HCT116 (cell line): ENCODE results near the gene UBN1. TPM values are rescaled to one million over a fixed set of nuclear protein-coding genes. Genes with fewer than 3 reads are reported as not detected.

Experiments
- ATAC-seq: fragments of 200-7000 bp; cut with Tn5 transposase; 2 replicates; pipeline ENCODE4 v1.9.1; 2020; ENCODE audit warnings: mild to moderate bottlenecking, moderate library complexity
- BruUV-seq: library from RNA; stranded (reverse); fragments of 400-500 nt; replicated peaks from 2 replicates; lab custom pipeline; 2021; lab: Mats Ljungman, UMichigan
- CTCF ChIA-PET: fragments of 300-600 bp; sonication (Branson Sonifier 250); formaldehyde crosslinking; loops from one replicate; lab custom pipeline; 2021; ENCODE audit warnings: antibody characterized with exemption; lab: Charles Lee
- POLR2A ChIA-PET: fragments of 300-600, 350-600 bp; sonication (Branson Sonifier 250); formaldehyde crosslinking; loops from one replicate; lab custom pipeline; 2021; ENCODE audit warnings: antibody characterized with exemption; lab: Charles Lee
- RAD21 ChIA-PET, 2 experiments: fragments of 300-600 bp; sonication (Branson Sonifier 250); formaldehyde crosslinking; loops; one replicate each; lab custom pipeline; 2023; ENCODE audit warnings: low total read pairs in 2 of 2; ENCODE audit not compliant: uncharacterized antibody in 2 of 2, unreplicated experiment in 2 of 2, low non-redundant PET in 1 of 2; lab: Charles Lee
- DNase-seq: peaks from one replicate; pipeline ENCODE4 v3.0.0-alpha.2; 2010; ENCODE audit warnings: low read depth, low spot score
- H2AFZ ChIP-seq: fragments of 200-600 bp; shearing (Covaris generic), sonication (generic); 2 replicates; pipeline ENCODE4 v1.6.1; 2017; ENCODE audit warnings: low read depth, mixed run types, mixed read lengths, antibody characterized with exemption, low read length; ENCODE audit not compliant: poor library complexity, severe bottlenecking
- H3K27ac ChIP-seq: 2 replicates; pipeline ENCODE4 v1.5.1; 2012; ENCODE audit warnings: low read depth, low read length
- H3K27me3 ChIP-seq: fragments of 200-600 bp; sonication (generic); 2 replicates; pipeline ENCODE4 v1.6.1; 2016; ENCODE audit warnings: mixed run types, low read length, mixed read lengths; ENCODE audit not compliant: insufficient read depth
- H3K36me3 ChIP-seq, 2 experiments: fragments of 200-500 bp in 1 of 2; fragments of 200-600 bp in 1 of 2; sonication (Bioruptor generic) in 1 of 2; sonication (generic) in 1 of 2; 2 replicates each; pipeline versions ENCODE4 v1.5.1 to v1.6.1; 2014 to 2016; ENCODE audit warnings: low read length in 2 of 2, inconsistent platforms in 1 of 2, mixed read lengths in 1 of 2, mixed run types in 1 of 2; ENCODE audit not compliant: insufficient read depth in 2 of 2, control insufficient read depth in 1 of 2
- H3K4me1 ChIP-seq, 2 experiments: fragments of 200-600 bp in 1 of 2; sonication (generic) in 1 of 2; 2 replicates each; pipeline versions ENCODE4 v1.5.1 to v1.6.1; 2012 to 2017; ENCODE audit warnings: low read length in 2 of 2, inconsistent platforms in 1 of 2, mild to moderate bottlenecking in 1 of 2, mixed read lengths in 1 of 2, mixed run types in 1 of 2, moderate library complexity in 1 of 2; ENCODE audit not compliant: insufficient read depth in 2 of 2, control insufficient read depth in 1 of 2
- H3K4me2 ChIP-seq: fragments of 200-600 bp; sonication (generic); 2 replicates; pipeline ENCODE4 v1.6.1; 2017; ENCODE audit warnings: mixed run types, low read length, mixed read lengths
- H3K4me3 ChIP-seq, 2 experiments: fragments of 200-600 bp in 1 of 2; sonication (generic) in 1 of 2; replicated peaks in 1 of 2; 2 replicates each; pipeline ENCODE4 v1.5.1; 2011 to 2016; ENCODE audit warnings: low read length in 2 of 2, control low read depth in 1 of 2, low read depth in 1 of 2, mild to moderate bottlenecking in 1 of 2, mixed read lengths in 1 of 2, mixed run types in 1 of 2
- H3K79me2 ChIP-seq: fragments of 200-600 bp; sonication (generic); 2 replicates; pipeline ENCODE4 v1.6.1; 2017; ENCODE audit warnings: mild to moderate bottlenecking, mixed run types, low read length, moderate library complexity, mixed read lengths; ENCODE audit not compliant: insufficient read depth
- H3K9ac ChIP-seq: fragments of 200-600 bp; sonication (generic); 2 replicates; pipeline ENCODE4 v1.6.1; 2016; ENCODE audit warnings: low read length, mixed read lengths
- H3K9me2 ChIP-seq: fragments of 200-600 bp; sonication (generic), shearing (Covaris generic); 2 replicates; pipeline ENCODE4 v1.6.1; 2017; ENCODE audit warnings: mixed run types, mild to moderate bottlenecking, moderate library complexity; ENCODE audit not compliant: insufficient read depth
- H3K9me3 ChIP-seq, 2 experiments: fragments of 200-500 bp in 1 of 2; fragments of 200-600 bp in 1 of 2; sonication (Bioruptor generic) in 1 of 2; sonication (generic) in 1 of 2; 2 replicates each; pipeline ENCODE4 v1.6.1; 2014 to 2017; ENCODE audit warnings: low read length in 2 of 2, mixed read lengths in 2 of 2, inconsistent platforms in 1 of 2, low read depth in 1 of 2, mild to moderate bottlenecking in 1 of 2, mixed run types in 1 of 2, moderate library complexity in 1 of 2; ENCODE audit not compliant: control insufficient read depth in 1 of 2, insufficient read depth in 1 of 2
- H4K20me1 ChIP-seq: fragments of 200-600 bp; sonication (generic), shearing (Covaris generic); 2 replicates; pipeline ENCODE4 v1.6.1; 2017; ENCODE audit warnings: mixed run types, mild to moderate bottlenecking, moderate library complexity; ENCODE audit not compliant: insufficient read depth
- ATF3 ChIP-seq: IDR thresholded peaks from 2 replicates; pipeline ENCODE4 v1.6.1; 2012
- CBX3 ChIP-seq: IDR thresholded peaks from 2 replicates; pipeline ENCODE4 v1.6.1; 2012; ENCODE audit warnings: low read depth
- EGR1 ChIP-seq: IDR thresholded peaks from 2 replicates; pipeline ENCODE4 v1.6.1; 2012; ENCODE audit warnings: low read depth
- ELF1 ChIP-seq: IDR thresholded peaks from 2 replicates; pipeline ENCODE4 v1.6.1; 2012; ENCODE audit warnings: low read depth, borderline replicate concordance
- EZH2 ChIP-seq: fragments of 200-600 bp; sonication (generic); IDR thresholded peaks from 2 replicates; pipeline ENCODE4 v1.6.1; 2017; ENCODE audit warnings: antibody characterized with exemption, mixed run types
- EZH2phosphoT487 ChIP-seq: fragments of 200-600 bp; IDR thresholded peaks from 2 replicates; pipeline ENCODE4 v1.6.1; 2018; ENCODE audit warnings: antibody characterized with exemption, borderline replicate concordance
- FOSL1 ChIP-seq: IDR thresholded peaks from 2 replicates; pipeline ENCODE4 v1.6.1; 2012; ENCODE audit warnings: low read depth
- JUND ChIP-seq: IDR thresholded peaks from 2 replicates; pipeline ENCODE4 v1.6.1; 2012
- MAX ChIP-seq: IDR thresholded peaks from 2 replicates; pipeline ENCODE4 v1.6.1; 2012
- POLR2A ChIP-seq: IDR thresholded peaks from 2 replicates; pipeline ENCODE4 v1.7.0; 2011; ENCODE audit warnings: borderline replicate concordance; ENCODE audit not compliant: insufficient read depth, insufficient read length; ENCODE audit errors: extremely low read depth
- POLR2AphosphoS5 ChIP-seq: IDR thresholded peaks from 2 replicates; pipeline ENCODE4 v1.6.1; 2011; ENCODE audit warnings: mild to moderate bottlenecking, low read depth, low read length, moderate library complexity
- REST ChIP-seq: IDR thresholded peaks from 2 replicates; pipeline ENCODE4 v1.6.1; 2012; ENCODE audit warnings: low read depth
- SP1 ChIP-seq: IDR thresholded peaks from 2 replicates; pipeline ENCODE4 v1.6.1; 2012; ENCODE audit warnings: low read depth
- SRF ChIP-seq: IDR thresholded peaks from 2 replicates; pipeline ENCODE4 v1.6.1; 2012; ENCODE audit warnings: low read depth
- TCF7L2 ChIP-seq: IDR thresholded peaks from 2 replicates; pipeline ENCODE4 v1.7.0; 2011; ENCODE audit warnings: borderline replicate concordance, inconsistent platforms; ENCODE audit not compliant: insufficient read depth, insufficient read length; ENCODE audit errors: extremely low read depth
- YY1 ChIP-seq: IDR thresholded peaks from 2 replicates; pipeline ENCODE4 v1.6.1; 2011; ENCODE audit warnings: low read length, low read depth, moderate library complexity, mild to moderate bottlenecking; ENCODE audit not compliant: insufficient replicate concordance; ENCODE audit errors: extremely low read depth
- ZFX ChIP-seq: fragments of 450-650 bp; IDR thresholded peaks from 2 replicates; pipeline ENCODE4 v1.6.1; 2017
- intact Hi-C: fragments of 100-400 bp; cut with micrococcal nuclease; formaldehyde crosslinking; loops from 2 replicates; pipeline ENCODE4 v1.10.0; 2022
- total RNA-seq: library from RNA; stranded (reverse); gene quantifications from one replicate; pipeline ENCODE4 v1.2.1, GENCODE V29; 2021; ENCODE audit not compliant: unreplicated experiment
- TF ChIP-seq, protein P1 (sequence below), 3 experiments: fragments of 200-600 bp in 1 of 3; sonication (generic) in 1 of 3; IDR thresholded peaks in 2 of 3; conservative IDR thresholded peaks in 1 of 3; 2 replicates each; pipeline ENCODE4 v1.5.1; 2012 to 2017; ENCODE audit warnings: low read depth in 2 of 3, low read length in 2 of 3, antibody characterized with exemption in 1 of 3, borderline replicate concordance in 1 of 3, control low read depth in 1 of 3, mild to moderate bottlenecking in 1 of 3, mixed read lengths in 1 of 3, mixed run types in 1 of 3, moderate library complexity in 1 of 3; ENCODE audit not compliant: insufficient read depth in 1 of 3

Gene UBN1
- total RNA-seq, 1 experiment from 2014 or later: 31.9 TPM

GRCh38 chr16:4908854-4909401 lies 61.6 kb downstream of the UBN1 start:
- no peak for DNase-seq
- no peak for TF ChIP-seq ZFX
- no peak for TF ChIP-seq SRF
- TF ChIP-seq TCF7L2: no peak
- no peak for TF ChIP-seq EZH2
- TF ChIP-seq YY1: no peak
- no peak for TF ChIP-seq EGR1
- TF ChIP-seq FOSL1: no peak
- no peak for TF ChIP-seq MAX
- TF ChIP-seq ELF1: no peak
- no peak for TF ChIP-seq JUND
- TF ChIP-seq EZH2phosphoT487: no peak
- TF ChIP-seq SP1: no peak
- TF ChIP-seq POLR2AphosphoS5: no peak
- TF ChIP-seq REST: no peak
- no peak for TF ChIP-seq POLR2A
- TF ChIP-seq, protein P1, sequence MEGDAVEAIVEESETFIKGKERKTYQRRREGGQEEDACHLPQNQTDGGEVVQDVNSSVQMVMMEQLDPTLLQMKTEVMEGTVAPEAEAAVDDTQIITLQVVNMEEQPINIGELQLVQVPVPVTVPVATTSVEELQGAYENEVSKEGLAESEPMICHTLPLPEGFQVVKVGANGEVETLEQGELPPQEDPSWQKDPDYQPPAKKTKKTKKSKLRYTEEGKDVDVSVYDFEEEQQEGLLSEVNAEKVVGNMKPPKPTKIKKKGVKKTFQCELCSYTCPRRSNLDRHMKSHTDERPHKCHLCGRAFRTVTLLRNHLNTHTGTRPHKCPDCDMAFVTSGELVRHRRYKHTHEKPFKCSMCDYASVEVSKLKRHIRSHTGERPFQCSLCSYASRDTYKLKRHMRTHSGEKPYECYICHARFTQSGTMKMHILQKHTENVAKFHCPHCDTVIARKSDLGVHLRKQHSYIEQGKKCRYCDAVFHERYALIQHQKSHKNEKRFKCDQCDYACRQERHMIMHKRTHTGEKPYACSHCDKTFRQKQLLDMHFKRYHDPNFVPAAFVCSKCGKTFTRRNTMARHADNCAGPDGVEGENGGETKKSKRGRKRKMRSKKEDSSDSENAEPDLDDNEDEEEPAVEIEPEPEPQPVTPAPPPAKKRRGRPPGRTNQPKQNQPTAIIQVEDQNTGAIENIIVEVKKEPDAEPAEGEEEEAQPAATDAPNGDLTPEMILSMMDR (IDR thresholded peaks at IDR 0.05 in 2 of 3, conservative IDR thresholded peaks at IDR 0.05 in 1 of 3; ENCODE audit: borderline replicate concordance in 1 of 3, insufficient read depth in 1 of 3, low read depth in 2 of 3, low read length in 2 of 3): no peak
- no peak for TF ChIP-seq CBX3
- no peak for TF ChIP-seq ATF3
- no peak overlapping the region for H3K27ac ChIP-seq
- no peak overlapping the region for H3K4me3 ChIP-seq
- intact Hi-C loops: no loop called here
- no peaks in the 10 kb centered on the region for H3K9me2 ChIP-seq
- no peaks in the 10 kb centered on the region for H3K27me3 ChIP-seq
- no peak overlapping the region for H2AFZ ChIP-seq
- ChIA-PET POLR2A (no interaction called here), CTCF (no interaction called here), RAD21 (no interaction called here)
- no peak overlapping the region for H3K9ac ChIP-seq
- BruUV-seq: no TSS peak
- H3K79me2 ChIP-seq: no peaks in the 10 kb centered on the region
- H3K4me2 ChIP-seq: no peak overlapping the region
- no peaks in the 10 kb centered on the region for H3K9me3 ChIP-seq
- H3K4me1 ChIP-seq: peaks cover 0 to 10% of the 10 kb centered on the region in 2 experiments; a peak in 2 of 4 replicates
- no peaks in the 10 kb centered on the region for H4K20me1 ChIP-seq
- H3K36me3 ChIP-seq: no peaks in the 10 kb centered on the region
- no peak for ATAC-seq
